ENCODE data around the gene PCOLCE2. TPM values are rescaled to one million over a fixed set of nuclear protein-coding genes. Genes with fewer than 3 reads are reported as not detected.

Gene PCOLCE2
- total RNA-seq, 3 donors from 2014 or later (not counting 1 experiment from before 2014, with no cell fraction given) = not detected

DNA sequence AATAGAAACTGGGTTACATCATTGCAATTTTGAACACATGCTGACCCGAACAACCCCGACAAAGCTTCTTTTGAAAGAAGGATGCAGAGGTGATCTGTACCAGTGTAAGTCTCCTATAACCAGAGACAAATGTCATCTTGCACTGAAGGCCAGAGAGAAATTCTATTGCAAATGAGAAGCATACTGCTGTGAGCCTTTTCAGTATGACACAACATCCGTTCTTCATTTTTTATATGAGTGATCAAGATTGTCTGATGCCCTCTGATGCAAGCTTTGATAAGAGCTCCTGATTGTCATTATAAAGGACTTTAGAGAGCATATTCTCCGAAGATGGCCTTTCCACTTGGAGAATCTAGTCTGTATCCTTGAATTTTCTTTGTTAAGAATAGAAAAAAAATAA is 36.9 kb downstream of the PCOLCE2 start:
- TF ChIP-seq, protein P1, sequence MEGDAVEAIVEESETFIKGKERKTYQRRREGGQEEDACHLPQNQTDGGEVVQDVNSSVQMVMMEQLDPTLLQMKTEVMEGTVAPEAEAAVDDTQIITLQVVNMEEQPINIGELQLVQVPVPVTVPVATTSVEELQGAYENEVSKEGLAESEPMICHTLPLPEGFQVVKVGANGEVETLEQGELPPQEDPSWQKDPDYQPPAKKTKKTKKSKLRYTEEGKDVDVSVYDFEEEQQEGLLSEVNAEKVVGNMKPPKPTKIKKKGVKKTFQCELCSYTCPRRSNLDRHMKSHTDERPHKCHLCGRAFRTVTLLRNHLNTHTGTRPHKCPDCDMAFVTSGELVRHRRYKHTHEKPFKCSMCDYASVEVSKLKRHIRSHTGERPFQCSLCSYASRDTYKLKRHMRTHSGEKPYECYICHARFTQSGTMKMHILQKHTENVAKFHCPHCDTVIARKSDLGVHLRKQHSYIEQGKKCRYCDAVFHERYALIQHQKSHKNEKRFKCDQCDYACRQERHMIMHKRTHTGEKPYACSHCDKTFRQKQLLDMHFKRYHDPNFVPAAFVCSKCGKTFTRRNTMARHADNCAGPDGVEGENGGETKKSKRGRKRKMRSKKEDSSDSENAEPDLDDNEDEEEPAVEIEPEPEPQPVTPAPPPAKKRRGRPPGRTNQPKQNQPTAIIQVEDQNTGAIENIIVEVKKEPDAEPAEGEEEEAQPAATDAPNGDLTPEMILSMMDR (IDR thresholded peaks at IDR 0.05) = no peak

DNA sequence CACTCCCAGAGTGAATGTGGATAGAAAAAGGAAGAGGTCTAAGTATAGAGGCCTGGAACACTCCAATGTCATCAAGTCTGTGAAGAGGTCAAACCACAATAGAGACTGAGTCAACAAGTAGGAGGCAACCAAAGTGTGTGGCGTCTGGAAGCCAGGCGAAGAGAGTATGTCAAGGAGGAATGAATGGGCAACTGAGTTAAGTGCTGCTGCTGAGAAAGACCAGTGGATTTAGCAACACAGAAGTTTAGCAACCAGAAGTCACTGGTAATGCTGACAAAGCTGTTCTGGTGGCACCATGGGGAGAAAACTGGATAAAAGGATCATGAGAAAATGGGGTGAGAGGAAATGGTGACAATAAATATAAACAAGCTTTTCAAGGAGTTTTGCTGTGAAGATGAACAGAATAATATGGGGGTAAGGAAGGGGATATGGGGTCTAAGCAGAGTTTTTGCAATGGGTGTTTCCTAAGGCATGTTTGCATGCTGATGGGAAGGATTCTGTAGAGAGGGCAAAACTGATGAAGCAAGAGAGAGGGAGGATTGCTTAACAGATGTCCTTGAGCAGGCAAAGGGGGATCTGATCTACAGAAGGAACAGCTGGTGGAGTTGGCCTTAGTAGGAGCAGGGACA is 38.4 kb downstream of the PCOLCE2 start:
- TF ChIP-seq, protein P1 (IDR thresholded peaks at IDR 0.05) = no peak
- Histone ChIP-seq H3K27me3 (ENCODE audit: control insufficient read depth, insufficient read depth, low read length) (no peaks in the 10 kb centered on the region), H3K27ac (ENCODE audit: low read length) (no peak overlapping the region), H3K4me3 (ENCODE audit: low read length) (no peak overlapping the region), H3K4me1 (ENCODE audit: control insufficient read depth, insufficient read depth, low read length) (no peaks in the 10 kb centered on the region), H3K36me3 (ENCODE audit: control insufficient read depth, insufficient read depth, low read length) (no peaks in the 10 kb centered on the region), H3K9me3 (ENCODE audit: control insufficient read depth, insufficient read depth, low read length) (no peaks in the 10 kb centered on the region)
- intact Hi-C loops (cut with micrococcal nuclease) = no loop called here
- no peaks in the 10 kb centered on the region for H3K9me3 Mint-ChIP-seq
- no peaks in the 10 kb centered on the region for H3K4me1 Mint-ChIP-seq
- no peaks in the 10 kb centered on the region for H3K36me3 Mint-ChIP-seq
- H3K4me3 Mint-ChIP-seq = no peak overlapping the region
- WGBS (ENCODE audit: insufficient coverage) = 63% methylated on average over 2 of the region's 2 CpGs
- H3K27me3 Mint-ChIP-seq (ENCODE audit: low read depth in 2 of 2) = peaks cover 9 to 22% of the 10 kb centered on the region in 2 donors
- no peak overlapping the region for H3K27ac Mint-ChIP-seq
- no peak for ATAC-seq
- DNase-seq = no peak

More for the DNA sequence above, 36.9 kb downstream of the PCOLCE2 start:
- DNase-seq (no peak), ATAC-seq (no peak)
- peaks cover 4 to 24% of the 10 kb centered on the region in 2 donors for H3K27me3 Mint-ChIP-seq (ENCODE audit: low read depth in 2 of 2)
- H3K27ac Mint-ChIP-seq = no peak overlapping the region
- no peaks in the 10 kb centered on the region for H3K36me3 Mint-ChIP-seq
- H3K4me1 Mint-ChIP-seq = no peaks in the 10 kb centered on the region
- Histone ChIP-seq H3K27ac (ENCODE audit: low read length) (no peak overlapping the region), H3K4me1 (ENCODE audit: control insufficient read depth, insufficient read depth, low read length) (no peaks in the 10 kb centered on the region), H3K4me3 (ENCODE audit: low read length) (no peak overlapping the region), H3K27me3 (ENCODE audit: control insufficient read depth, insufficient read depth, low read length) (no peaks in the 10 kb centered on the region), H3K36me3 (ENCODE audit: control insufficient read depth, insufficient read depth, low read length) (no peaks in the 10 kb centered on the region), H3K9me3 (ENCODE audit: control insufficient read depth, insufficient read depth, low read length) (no peaks in the 10 kb centered on the region)
- H3K9me3 Mint-ChIP-seq = no peaks in the 10 kb centered on the region
- WGBS (ENCODE audit: insufficient coverage) = 97% methylated on average over 3 of the region's 4 CpGs
- no peak overlapping the region for H3K4me3 Mint-ChIP-seq
- intact Hi-C loops (cut with micrococcal nuclease) = no loop called here

DNA sequence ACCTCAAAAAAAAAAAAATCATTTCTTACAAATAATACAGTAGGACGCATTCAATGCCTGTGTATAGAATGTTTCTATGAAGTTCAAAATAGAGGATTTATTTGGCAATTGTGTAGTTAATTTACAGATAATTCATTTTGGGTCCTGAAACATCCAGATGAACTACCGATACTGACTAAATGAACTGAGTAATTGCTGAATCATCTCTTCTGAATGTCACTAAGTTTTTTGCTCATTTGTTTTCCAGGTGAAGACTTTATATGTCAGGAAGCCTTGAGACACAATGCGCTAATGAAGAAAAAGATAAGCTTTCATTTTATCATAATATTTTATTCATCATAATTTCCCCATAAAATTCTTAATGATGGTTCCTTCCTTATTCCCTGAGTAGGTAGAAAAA is 39.7 kb downstream of the PCOLCE2 start:
- intact Hi-C loops (cut with micrococcal nuclease) = no loop called here
- no peaks in the 10 kb centered on the region for H3K4me1 ChIP-seq (ENCODE audit: control insufficient read depth, insufficient read depth, low read length)
- TF ChIP-seq, protein P1 (IDR thresholded peaks at IDR 0.05) = no peak
- H3K27me3 ChIP-seq (ENCODE audit: control insufficient read depth, insufficient read depth, low read length) = no peaks in the 10 kb centered on the region
- DNase-seq = no peak
- 100% methylated on average over 2 of the region's 3 CpGs for WGBS (ENCODE audit: insufficient coverage)
- Mint-ChIP-seq H3K36me3 (no peaks in the 10 kb centered on the region), H3K27ac (no peak overlapping the region), H3K27me3 (ENCODE audit: low read depth in 2 of 2) (peaks cover 9 to 13% of the 10 kb centered on the region in 2 donors), H3K4me1 (no peaks in the 10 kb centered on the region), H3K4me3 (no peak overlapping the region), H3K9me3 (no peaks in the 10 kb centered on the region)
- no peak overlapping the region for H3K4me3 ChIP-seq (ENCODE audit: low read length)
- no peaks in the 10 kb centered on the region for H3K9me3 ChIP-seq (ENCODE audit: control insufficient read depth, insufficient read depth, low read length)
- ATAC-seq = no peak
- H3K27ac ChIP-seq (ENCODE audit: low read length) = no peak overlapping the region
- no peaks in the 10 kb centered on the region for H3K36me3 ChIP-seq (ENCODE audit: control insufficient read depth, insufficient read depth, low read length)

Data from natural killer cell (primary cell).